Spleen (tissue), 11 donors: Measurements from ENCODE around the gene CCDC92. TPM values are rescaled to one million over a fixed set of nuclear protein-coding genes. Genes with fewer than 3 reads are reported as not detected.

Source experiments
- DNase-seq: peaks from one replicate; pipeline ENCODE4 v3.0.0-alpha.2; 2020
- H3K27ac ChIP-seq, 8 donors: fragments of 200-600 bp; sonication (generic) in 7 of 8; 1 replicate in 4 of 8; 2 replicates in 4 of 8; pipeline versions ENCODE4 v1.5.0 to v1.8.0; 2016 to 2021; ENCODE audit warnings: inconsistent platforms in 4 of 8, mild to moderate bottlenecking in 4 of 8, moderate library complexity in 1 of 8
- H3K27me3 ChIP-seq, 7 donors: fragments of 200-600 bp; sonication (generic) in 6 of 7; replicated peaks in 1 of 7; 1 replicate in 4 of 7; 2 replicates in 3 of 7; pipeline versions ENCODE4 v1.5.0 to v1.8.0; 2016 to 2021; ENCODE audit warnings: inconsistent platforms in 3 of 7, mild to moderate bottlenecking in 1 of 7
- H3K36me3 ChIP-seq, 6 donors: fragments of 200-600 bp; sonication (generic) in 5 of 6; 1 replicate in 4 of 6; 2 replicates in 2 of 6; pipeline versions ENCODE4 v1.5.0 to v1.8.0; 2016 to 2021; ENCODE audit warnings: inconsistent platforms in 2 of 6
- H3K4me1 ChIP-seq, 6 donors: fragments of 200-600 bp; sonication (generic) in 5 of 6; 1 replicate in 3 of 6; 2 replicates in 3 of 6; pipeline versions ENCODE4 v1.5.0 to v1.8.0; 2016 to 2021; ENCODE audit warnings: inconsistent platforms in 3 of 6
- H3K4me3 ChIP-seq, 8 donors: fragments of 200-600 bp; sonication (generic) in 7 of 8; 1 replicate in 4 of 8; 2 replicates in 4 of 8; pipeline versions ENCODE4 v1.5.0 to v1.8.0; 2016 to 2021; ENCODE audit warnings: inconsistent platforms in 4 of 8, mild to moderate bottlenecking in 4 of 8, moderate library complexity in 2 of 8
- H3K9me3 ChIP-seq, 8 donors: fragments of 200-600 bp; sonication (generic) in 7 of 8; 1 replicate in 4 of 8; 2 replicates in 4 of 8; pipeline versions ENCODE4 v1.5.0 to v1.8.0; 2016 to 2021; ENCODE audit warnings: inconsistent platforms in 4 of 8
- CTCF ChIP-seq, 11 experiments: fragments of 200-600 bp in 7 of 11; fragments of 450-650 bp in 4 of 11; sonication (generic) in 4 of 11; IDR thresholded peaks in 8 of 11; conservative IDR thresholded peaks in 3 of 11; 1 replicate in 7 of 11; 2 replicates in 4 of 11; pipeline versions ENCODE4 v1.4.0 to v1.8.0; 2016 to 2021; ENCODE audit warnings: antibody characterized with exemption in 11 of 11, inconsistent platforms in 4 of 11, mild to moderate bottlenecking in 1 of 11
- POLR2A ChIP-seq, 3 donors: fragments of 450-650 bp; IDR thresholded peaks; one replicate each; pipeline ENCODE4 v1.5.1; 2017; ENCODE audit warnings: antibody characterized with exemption in 3 of 3, mild to moderate bottlenecking in 1 of 3
- POLR2AphosphoS5 ChIP-seq, 3 donors: sonication (generic); formaldehyde crosslinking; IDR thresholded peaks; one replicate each; pipeline ENCODE4 v1.5.1; 2017; ENCODE audit warnings: antibody characterized with exemption in 3 of 3
- WGBS, 5 donors: extraction: QIAGEN DNeasy Blood & Tissue Kit in 3 of 5; methylation state at CpG; one replicate each; pipeline versions ENCODE4 v1.1.5 to v1.1.7; 2013 to 2018; 5-methylcytosine and 5-hydroxymethylcytosine counted together
- intact Hi-C: fragments of 100-400 bp; cut with DNase I; formaldehyde crosslinking; loops from one replicate; pipeline ENCODE4 v1.15.0; 2023; ENCODE audit warnings: low total_unique reads
- polyA plus RNA-seq, 3 donors: library from polyadenylated mRNA; stranded (reverse); fragments of 200-250 nt; gene quantifications; one replicate each; pipeline ENCODE4 v1.2.1, GENCODE V29; 2013
- total RNA-seq, 7 donors: library from RNA; depleted of rRNA in 3 of 7; stranded (reverse); fragments of >200 nt in 3 of 7; fragmentation: NEBNext Ultra II Directional in 4 of 7; extraction: Animal tissue kit (Norgen Biotek cat#: 25700) in 4 of 7; gene quantifications; one replicate each; pipeline versions ENCODE4 v1.1.0 to v1.2.1, GENCODE V29; 2016 to 2021
- donor health status: healthy with polysubstance abuse.
- donor health status: DM: no; HTN: no; CAD: no; lungs with moderate emphysema.
- donor health status: DM: no; HTN: no; CAD: no.
- donor health status: Bipolar disorder and iron deficiency.
- donor health status: healthy.
- donor health status: DM: no; HTN: no; CAD: no.
- donor health status: DM: yes; HTN: yes; CAD: no.

Gene CCDC92
- total and polyA plus RNA-seq, 10 donors, result 16.0 to 36.7 (median 27.8) TPM

DNA sequence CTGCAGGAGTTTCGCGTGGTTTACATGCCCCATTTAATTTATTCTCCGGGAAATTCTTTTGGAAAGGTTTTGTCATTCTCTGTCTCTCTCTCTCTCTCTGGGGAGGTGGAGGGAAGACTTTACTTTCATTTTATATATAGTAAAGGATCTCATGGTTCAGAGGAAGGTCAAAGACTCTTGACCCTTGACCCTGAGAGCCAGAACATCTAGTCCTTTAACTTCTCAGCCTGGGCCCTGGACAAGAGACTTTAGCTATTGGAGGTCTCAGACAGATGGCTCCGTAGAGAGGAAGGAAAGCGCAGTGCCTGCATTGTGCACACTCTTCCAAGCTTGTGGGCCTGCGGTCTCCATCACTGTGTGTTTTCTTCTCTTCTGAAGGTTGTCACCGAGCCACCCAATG, 43.7 kb downstream of the CCDC92 start:
- peaks cover 0 to under 1% (median 0%) of the 10 kb centered on the region in 6 donors for H3K36me3 ChIP-seq
- WGBS, 5 donors, result 81 to 88% (median 84%) methylated on average over 7 of the region's 7 CpGs
- H3K9me3 ChIP-seq, result no peaks in the 10 kb centered on the region
- DNase-seq, result no peak
- peaks cover 0 to 8% (median 0%) of the 10 kb centered on the region in 6 donors for H3K4me1 ChIP-seq
- peaks cover 0 to 20% (median 0%) of the 10 kb centered on the region in 7 donors for H3K27me3 ChIP-seq
- intact Hi-C loops, result no loop called here
- no peak overlapping the region for H3K27ac ChIP-seq
- TF ChIP-seq CTCF (IDR thresholded peaks at IDR 0.05 in 8 of 11, conservative IDR thresholded peaks at IDR 0.05 in 3 of 11) (no peak), POLR2A (IDR thresholded peaks at IDR 0.05) (no peak), POLR2AphosphoS5 (IDR thresholded peaks at IDR 0.05) (no peak)
- no peak overlapping the region for H3K4me3 ChIP-seq

- no peaks in the 10 kb centered on the region for H3K9me3 ChIP-seq
- DNase-seq, result no peak
- 56 to 75% (median 69%) methylated on average over 13 to 15 of the region's 15 CpGs for WGBS, 5 donors
- H3K27me3 ChIP-seq, result peaks cover 0 to 20% (median 0%) of the 10 kb centered on the region in 7 donors
- peaks cover 0 to 8% (median 0%) of the 10 kb centered on the region in 6 donors for H3K4me1 ChIP-seq
- TF ChIP-seq CTCF (IDR thresholded peaks at IDR 0.05 in 8 of 11, conservative IDR thresholded peaks at IDR 0.05 in 3 of 11) (no peak), POLR2AphosphoS5 (IDR thresholded peaks at IDR 0.05) (no peak), POLR2A (IDR thresholded peaks at IDR 0.05) (no peak)
- no peaks in the 10 kb centered on the region for H3K36me3 ChIP-seq
- intact Hi-C loops, result no loop called here
- no peak overlapping the region for H3K4me3 ChIP-seq
- no peak overlapping the region for H3K27ac ChIP-seq
Observed at GRCh38 chr12:123928274-123928865, 44.3 kb downstream of the CCDC92 start.

GRCh38 chr12:123924539-123924938, 48.1 kb downstream of the CCDC92 start:
- intact Hi-C loops, result no loop called here
- no peak overlapping the region for H3K27ac ChIP-seq
- H3K4me3 ChIP-seq, result no peak overlapping the region
- peaks cover 0 to 8% (median 0%) of the 10 kb centered on the region in 6 donors for H3K4me1 ChIP-seq
- H3K27me3 ChIP-seq, result peaks cover 0 to 20% (median 0%) of the 10 kb centered on the region in 7 donors
- no peaks in the 10 kb centered on the region for H3K9me3 ChIP-seq
- DNase-seq, result no peak
- TF ChIP-seq CTCF (IDR thresholded peaks at IDR 0.05 in 8 of 11, conservative IDR thresholded peaks at IDR 0.05 in 3 of 11) (no peak), POLR2AphosphoS5 (IDR thresholded peaks at IDR 0.05) (no peak), POLR2A (IDR thresholded peaks at IDR 0.05) (no peak)
- WGBS, 5 donors, result 85 to 94% (median 91%) methylated on average over 4 of the region's 4 CpGs
- no peaks in the 10 kb centered on the region for H3K36me3 ChIP-seq

GRCh38 chr12:123923927-123924326, 48.7 kb downstream of the CCDC92 start:
- Histone ChIP-seq H3K27ac (no peak overlapping the region), H3K36me3 (no peaks in the 10 kb centered on the region), H3K27me3 (peaks cover 0 to 20% (median 0%) of the 10 kb centered on the region in 7 donors), H3K4me3 (no peak overlapping the region), H3K4me1 (peaks cover 0 to 8% (median 0%) of the 10 kb centered on the region in 6 donors), H3K9me3 (no peaks in the 10 kb centered on the region)
- intact Hi-C loops, result no loop called here
- WGBS, 5 donors, result 66 to 73% (median 66%) methylated on average over 7 of the region's 7 CpGs
- TF ChIP-seq CTCF (IDR thresholded peaks at IDR 0.05 in 8 of 11, conservative IDR thresholded peaks at IDR 0.05 in 3 of 11), result no peak
- no peak for TF ChIP-seq POLR2AphosphoS5 (IDR thresholded peaks at IDR 0.05)
- TF ChIP-seq POLR2A (IDR thresholded peaks at IDR 0.05), result no peak
- DNase-seq, result peak; percentile 56
